SK-N-SH (cell line): ENCODE data around the gene NUTM2F. TPM values are rescaled to one million over a fixed set of nuclear protein-coding genes. Genes with fewer than 3 reads are reported as not detected.

ENCODE experiments used
- CTCF ChIA-PET: fragments of 300-600, 350-600 bp; formaldehyde crosslinking; extraction: SDS; loops from one replicate; lab custom pipeline; 2021; lab: Yijun Ruan, JAX
- POLR2A ChIA-PET: fragments of 350-600 bp; sonication (Branson Sonifier 250); formaldehyde crosslinking; extraction: SDS; loops from one replicate; lab custom pipeline; 2020; ENCODE audit warnings: antibody characterized with exemption, inconsistent platforms; lab: Yijun Ruan, JAX
- DNase-seq: peaks from one replicate; pipeline ENCODE4 v3.0.0; 2012
- H2AFZ ChIP-seq: fragments of 200-600 bp; sonication (generic); 2 replicates; pipeline ENCODE4 v1.8.1; 2016; ENCODE audit warnings: antibody characterized with exemption, mild to moderate bottlenecking, low read depth
- H3F3A ChIP-seq: fragments of 200-600 bp; sonication (generic); replicated peaks from 2 replicates; pipeline ENCODE3; 2016; ENCODE audit warnings: antibody characterized with exemption, mild to moderate bottlenecking; ENCODE audit not compliant: insufficient read depth
- H3K27ac ChIP-seq, 2 experiments: fragments of 200-500 bp in 1 of 2; fragments of 200-600 bp in 1 of 2; sonication (Bioruptor generic) in 1 of 2; sonication (generic), shearing (Covaris generic) in 1 of 2; 2 replicates each; pipeline versions ENCODE4 v1.5.1 to v1.6.1; 2014 to 2016; ENCODE audit warnings: low read depth in 2 of 2, inconsistent platforms in 1 of 2, low read length in 1 of 2, mild to moderate bottlenecking in 1 of 2, mixed read lengths in 1 of 2
- H3K27me3 ChIP-seq: fragments of 200-600 bp; sonication (generic), shearing (Covaris generic); 2 replicates; pipeline ENCODE4 v1.6.1; 2016; ENCODE audit warnings: mixed run types; ENCODE audit not compliant: insufficient read depth
- H3K36me3 ChIP-seq, 2 experiments: fragments of 200-500 bp in 1 of 2; fragments of 200-600 bp in 1 of 2; sonication (Bioruptor generic) in 1 of 2; sonication (generic) in 1 of 2; replicated peaks in 1 of 2; 2 replicates each; pipeline versions ENCODE3 to v1.5.1; 2014 to 2016; ENCODE audit warnings: low read length in 1 of 2, mild to moderate bottlenecking in 1 of 2; ENCODE audit not compliant: insufficient read depth in 2 of 2, control insufficient read depth in 1 of 2
- H3K4me1 ChIP-seq, 2 experiments: fragments of 200-500 bp in 1 of 2; fragments of 200-600 bp in 1 of 2; sonication (Bioruptor generic) in 1 of 2; sonication (generic), shearing (Covaris generic) in 1 of 2; 2 replicates each; pipeline versions ENCODE4 v1.5.1 to v1.6.1; 2014 to 2016; ENCODE audit warnings: low read depth in 1 of 2, low read length in 1 of 2, mixed run types in 1 of 2; ENCODE audit not compliant: insufficient read depth in 2 of 2, control insufficient read depth in 1 of 2
- H3K4me2 ChIP-seq: fragments of 200-600 bp; sonication (generic), shearing (Covaris generic); 2 replicates; pipeline ENCODE4 v1.6.1; 2017; ENCODE audit warnings: mixed run types
- H3K4me3 ChIP-seq, 2 experiments: fragments of 200-500 bp in 1 of 2; fragments of 200-600 bp in 1 of 2; sonication (Bioruptor generic) in 1 of 2; sonication (generic), shearing (Covaris generic) in 1 of 2; 2 replicates each; pipeline versions ENCODE4 v1.5.1 to v1.8.1; 2014 to 2016; ENCODE audit warnings: low read depth in 2 of 2, inconsistent platforms in 1 of 2, low read length in 1 of 2, mild to moderate bottlenecking in 1 of 2, mixed read lengths in 1 of 2, moderate library complexity in 1 of 2
- H3K79me2 ChIP-seq: fragments of 200-600 bp; sonication (generic); 2 replicates; pipeline ENCODE4 v1.8.1; 2017; ENCODE audit warnings: mild to moderate bottlenecking; ENCODE audit not compliant: insufficient read depth
- H3K9ac ChIP-seq: fragments of 200-600 bp; sonication (generic); 2 replicates; pipeline ENCODE4 v1.6.1; 2017; ENCODE audit warnings: mixed run types
- H3K9me2 ChIP-seq: fragments of 200-600 bp; sonication (generic); 2 replicates; pipeline ENCODE4 v1.6.1; 2017; ENCODE audit warnings: mixed run types
- H3K9me3 ChIP-seq: fragments of 200-600 bp; sonication (generic); 2 replicates; pipeline ENCODE4 v1.6.1; 2017; ENCODE audit warnings: mixed run types, mild to moderate bottlenecking, moderate library complexity
- H4K20me1 ChIP-seq: fragments of 200-600 bp; sonication (generic); 2 replicates; pipeline ENCODE4 v1.6.1; 2017; ENCODE audit warnings: mild to moderate bottlenecking, mixed run types; ENCODE audit not compliant: insufficient read depth
- EP300 ChIP-seq, 2 experiments: IDR thresholded peaks; 2 replicates each; pipeline versions ENCODE4 v1.4.0 to v1.6.1; 2012; ENCODE audit warnings: borderline replicate concordance in 1 of 2, low read depth in 1 of 2, low read length in 1 of 2
- FOXJ3 ChIP-seq: sonication (generic); formaldehyde crosslinking; IDR thresholded peaks from 2 replicates; pipeline ENCODE4 v1.5.1; 2020; ENCODE audit warnings: mild to moderate bottlenecking, missing genetic modification reagents
- FOXM1 ChIP-seq: IDR thresholded peaks from 2 replicates; pipeline ENCODE4 v1.4.0; 2012; ENCODE audit warnings: low read depth, mild to moderate bottlenecking
- GATA2 ChIP-seq: sonication (generic); formaldehyde crosslinking; IDR thresholded peaks from 2 replicates; pipeline ENCODE4 v1.5.0; 2020; ENCODE audit warnings: mild to moderate bottlenecking, missing genetic modification reagents
- JUND ChIP-seq: IDR thresholded peaks from 2 replicates; pipeline ENCODE4 v1.4.0; 2012
- MEF2A ChIP-seq: IDR thresholded peaks from 2 replicates; pipeline ENCODE4 v1.4.0; 2012; ENCODE audit warnings: low read depth, borderline replicate concordance
- NFIC ChIP-seq: IDR thresholded peaks from 2 replicates; pipeline ENCODE4 v1.4.0; 2012; ENCODE audit warnings: borderline replicate concordance
- NRF1 ChIP-seq: IDR thresholded peaks from 2 replicates; pipeline ENCODE4 v1.6.1; 2012; ENCODE audit warnings: low read depth, mild to moderate bottlenecking, low read length
- RAD21 ChIP-seq: IDR thresholded peaks from 2 replicates; pipeline ENCODE4 v1.6.1; 2012; ENCODE audit warnings: mild to moderate bottlenecking, low read length
- RCOR1 ChIP-seq: fragments of 150-350 bp; IDR thresholded peaks from 2 replicates; pipeline ENCODE4 v1.6.1; 2017; ENCODE audit warnings: antibody characterized with exemption, low read length
- RFX5 ChIP-seq: IDR thresholded peaks from 2 replicates; pipeline ENCODE4 v1.6.1; 2012; ENCODE audit warnings: mild to moderate bottlenecking, improper control_type of control experiment, low read length
- SMC3 ChIP-seq: IDR thresholded peaks from 2 replicates; pipeline ENCODE4 v1.6.1; 2012; ENCODE audit warnings: low read depth, low read length, improper control_type of control experiment
- TAF1 ChIP-seq: IDR thresholded peaks from 2 replicates; pipeline ENCODE4 v1.6.1; 2012; ENCODE audit warnings: low read depth, mild to moderate bottlenecking, low read length, moderate library complexity, borderline replicate concordance
- TCF12 ChIP-seq: IDR thresholded peaks from 2 replicates; pipeline ENCODE4 v1.4.0; 2012
- TEAD4 ChIP-seq: IDR thresholded peaks from 2 replicates; pipeline ENCODE4 v1.4.0; 2012; ENCODE audit warnings: mild to moderate bottlenecking, borderline replicate concordance; ENCODE audit not compliant: insufficient read depth
- YY1 ChIP-seq: IDR thresholded peaks from 2 replicates; pipeline ENCODE4 v1.4.0; 2012; ENCODE audit warnings: low read depth, mild to moderate bottlenecking
- WGBS: methylation state at CpG from one replicate; pipeline ENCODE4 v1.1.6; 2017; ENCODE audit warnings: low lambda C conversion rate; 5-methylcytosine and 5-hydroxymethylcytosine counted together
- polyA plus RNA-seq, 3 experiments: library from polyadenylated mRNA; depleted of rRNA; stranded (reverse); fragments of >200 nt; gene quantifications; 2 replicates each; pipeline ENCODE4 v1.2.3, GENCODE V29; 2012
- TF ChIP-seq, protein P1 (sequence below): fragments of 150-350 bp; IDR thresholded peaks from 2 replicates; pipeline ENCODE4 v1.6.1; 2016; ENCODE audit warnings: mild to moderate bottlenecking, low read depth, low read length
- TF ChIP-seq, protein P2 (sequence below): IDR thresholded peaks from 2 replicates; pipeline ENCODE4; 2012
- TF ChIP-seq, protein P3 (sequence below): IDR thresholded peaks from 2 replicates; pipeline ENCODE4 v1.4.0; 2012; ENCODE audit warnings: low read depth, borderline replicate concordance
- TF ChIP-seq, protein P4 (sequence below): IDR thresholded peaks from 2 replicates; pipeline ENCODE4 v1.4.0; 2012; ENCODE audit warnings: low read depth, borderline replicate concordance

Gene NUTM2F
- polyA plus RNA-seq, 1 of the 3 experiments (the other 2 are of a cell fraction) = not detected

DNA sequence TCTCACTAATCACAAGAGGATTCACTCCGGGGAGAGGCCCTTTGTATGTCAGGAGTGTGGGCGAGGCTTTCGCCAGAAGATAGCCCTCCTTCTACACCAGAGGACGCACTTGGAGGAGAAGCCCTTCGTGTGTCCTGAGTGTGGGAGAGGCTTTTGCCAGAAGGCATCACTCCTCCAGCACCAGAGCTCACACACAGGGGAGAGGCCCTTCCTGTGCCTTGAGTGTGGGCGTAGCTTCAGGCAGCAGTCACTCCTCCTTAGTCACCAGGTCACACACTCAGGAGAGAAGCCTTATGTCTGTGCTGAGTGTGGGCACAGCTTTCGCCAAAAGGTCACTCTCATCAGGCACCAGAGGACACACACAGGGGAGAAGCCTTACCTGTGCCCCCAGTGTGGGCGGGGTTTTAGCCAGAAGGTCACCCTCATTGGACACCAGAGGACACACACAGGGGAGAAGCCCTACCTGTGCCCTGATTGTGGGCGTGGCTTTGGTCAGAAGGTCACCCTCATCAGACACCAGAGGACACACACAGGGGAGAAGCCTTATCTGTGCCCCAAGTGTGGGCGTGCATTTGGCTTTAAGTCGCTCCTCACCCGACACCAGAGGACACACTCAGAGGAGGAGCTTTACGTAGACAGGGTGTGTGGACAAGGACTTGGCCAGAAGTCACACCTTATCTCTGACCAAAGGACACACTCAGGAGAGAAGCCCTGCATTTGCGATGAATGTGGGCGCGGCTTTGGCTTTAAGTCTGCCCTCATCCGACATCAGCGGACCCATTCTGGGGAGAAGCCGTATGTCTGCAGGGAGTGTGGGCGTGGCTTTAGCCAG is 27.8 kb downstream of the NUTM2F start:
- no peaks in the 10 kb centered on the region for H3K9me3 ChIP-seq
- WGBS = 93% methylated on average over 17 of the region's 20 CpGs
- POLR2A ChIA-PET = no interaction called here

More for the DNA sequence above, 27.8 kb downstream of the NUTM2F start:
- H2AFZ ChIP-seq = no peak overlapping the region
- H3K27ac ChIP-seq = no peak overlapping the region
- H3K9ac ChIP-seq = no peak overlapping the region
- H3K4me2 ChIP-seq = no peak overlapping the region
- no peak overlapping the region for H3K4me3 ChIP-seq
- no peaks in the 10 kb centered on the region for H4K20me1 ChIP-seq
- no peaks in the 10 kb centered on the region for H3K9me2 ChIP-seq
- no peaks in the 10 kb centered on the region for H3K4me1 ChIP-seq
- TF ChIP-seq, protein P1, sequence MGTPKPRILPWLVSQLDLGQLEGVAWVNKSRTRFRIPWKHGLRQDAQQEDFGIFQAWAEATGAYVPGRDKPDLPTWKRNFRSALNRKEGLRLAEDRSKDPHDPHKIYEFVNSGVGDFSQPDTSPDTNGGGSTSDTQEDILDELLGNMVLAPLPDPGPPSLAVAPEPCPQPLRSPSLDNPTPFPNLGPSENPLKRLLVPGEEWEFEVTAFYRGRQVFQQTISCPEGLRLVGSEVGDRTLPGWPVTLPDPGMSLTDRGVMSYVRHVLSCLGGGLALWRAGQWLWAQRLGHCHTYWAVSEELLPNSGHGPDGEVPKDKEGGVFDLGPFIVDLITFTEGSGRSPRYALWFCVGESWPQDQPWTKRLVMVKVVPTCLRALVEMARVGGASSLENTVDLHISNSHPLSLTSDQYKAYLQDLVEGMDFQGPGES = no peak
- TF ChIP-seq GATA2 (CRISPR knock-in tag) = no peak
- no peak for TF ChIP-seq TEAD4
- TF ChIP-seq, protein P2, sequence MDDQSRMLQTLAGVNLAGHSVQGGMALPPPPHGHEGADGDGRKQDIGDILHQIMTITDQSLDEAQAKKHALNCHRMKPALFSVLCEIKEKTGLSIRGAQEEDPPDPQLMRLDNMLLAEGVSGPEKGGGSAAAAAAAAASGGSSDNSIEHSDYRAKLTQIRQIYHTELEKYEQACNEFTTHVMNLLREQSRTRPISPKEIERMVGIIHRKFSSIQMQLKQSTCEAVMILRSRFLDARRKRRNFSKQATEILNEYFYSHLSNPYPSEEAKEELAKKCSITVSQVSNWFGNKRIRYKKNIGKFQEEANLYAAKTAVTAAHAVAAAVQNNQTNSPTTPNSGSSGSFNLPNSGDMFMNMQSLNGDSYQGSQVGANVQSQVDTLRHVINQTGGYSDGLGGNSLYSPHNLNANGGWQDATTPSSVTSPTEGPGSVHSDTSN = no peak
- no peak for TF ChIP-seq YY1
- TF ChIP-seq TAF1 = no peak
- TF ChIP-seq NRF1 = no peak
- no peak for TF ChIP-seq TCF12
- TF ChIP-seq NFIC = no peak
- TF ChIP-seq JUND = no peak
- no peak for TF ChIP-seq RCOR1
- TF ChIP-seq, protein P3, sequence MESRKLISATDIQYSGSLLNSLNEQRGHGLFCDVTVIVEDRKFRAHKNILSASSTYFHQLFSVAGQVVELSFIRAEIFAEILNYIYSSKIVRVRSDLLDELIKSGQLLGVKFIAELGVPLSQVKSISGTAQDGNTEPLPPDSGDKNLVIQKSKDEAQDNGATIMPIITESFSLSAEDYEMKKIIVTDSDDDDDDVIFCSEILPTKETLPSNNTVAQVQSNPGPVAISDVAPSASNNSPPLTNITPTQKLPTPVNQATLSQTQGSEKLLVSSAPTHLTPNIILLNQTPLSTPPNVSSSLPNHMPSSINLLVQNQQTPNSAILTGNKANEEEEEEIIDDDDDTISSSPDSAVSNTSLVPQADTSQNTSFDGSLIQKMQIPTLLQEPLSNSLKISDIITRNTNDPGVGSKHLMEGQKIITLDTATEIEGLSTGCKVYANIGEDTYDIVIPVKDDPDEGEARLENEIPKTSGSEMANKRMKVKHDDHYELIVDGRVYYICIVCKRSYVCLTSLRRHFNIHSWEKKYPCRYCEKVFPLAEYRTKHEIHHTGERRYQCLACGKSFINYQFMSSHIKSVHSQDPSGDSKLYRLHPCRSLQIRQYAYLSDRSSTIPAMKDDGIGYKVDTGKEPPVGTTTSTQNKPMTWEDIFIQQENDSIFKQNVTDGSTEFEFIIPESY = no peak
- TF ChIP-seq MEF2A = no peak
- TF ChIP-seq SMC3 = no peak
- no peak for TF ChIP-seq FOXJ3 (CRISPR knock-in tag)
- TF ChIP-seq RFX5 = no peak
- no peak for TF ChIP-seq FOXM1
- TF ChIP-seq EP300 (IDR thresholded peaks at IDR 0.05; ENCODE audit: borderline replicate concordance in 1 of 2, low read depth in 1 of 2, low read length in 1 of 2) = no peak
- TF ChIP-seq RAD21 = no peak
- TF ChIP-seq, protein P4, sequence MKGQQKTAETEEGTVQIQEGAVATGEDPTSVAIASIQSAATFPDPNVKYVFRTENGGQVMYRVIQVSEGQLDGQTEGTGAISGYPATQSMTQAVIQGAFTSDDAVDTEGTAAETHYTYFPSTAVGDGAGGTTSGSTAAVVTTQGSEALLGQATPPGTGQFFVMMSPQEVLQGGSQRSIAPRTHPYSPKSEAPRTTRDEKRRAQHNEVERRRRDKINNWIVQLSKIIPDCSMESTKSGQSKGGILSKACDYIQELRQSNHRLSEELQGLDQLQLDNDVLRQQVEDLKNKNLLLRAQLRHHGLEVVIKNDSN = no peak
- CTCF ChIA-PET = no interaction called here
- H3F3A ChIP-seq = no peaks in the 10 kb centered on the region
- no peak for DNase-seq
- H3K36me3 ChIP-seq = no peaks in the 10 kb centered on the region
- no peaks in the 10 kb centered on the region for H3K79me2 ChIP-seq
- no peaks in the 10 kb centered on the region for H3K27me3 ChIP-seq
